ENCODE results near the gene CELF4. TPM values are rescaled to one million over a fixed set of nuclear protein-coding genes. Genes with fewer than 3 reads are reported as not detected.

Gene CELF4
- total RNA-seq, 1 experiment from 2014 or later, result 0.11 TPM

- H3K36me3 ChIP-seq (ENCODE audit: control insufficient read depth, insufficient read depth, low read length), result no peaks in the 10 kb centered on the region
- Mint-ChIP-seq H3K4me3 (ENCODE audit: unreplicated experiment) (no peak overlapping the region), H3K9me3 (ENCODE audit: unreplicated experiment) (no peaks in the 10 kb centered on the region), H3K27ac (ENCODE audit: unreplicated experiment) (no peak overlapping the region), H3K27me3 (ENCODE audit: insufficient read depth, unreplicated experiment) (no peaks in the 10 kb centered on the region), H3K36me3 (ENCODE audit: insufficient read depth, unreplicated experiment) (no peaks in the 10 kb centered on the region), H3K4me1 (ENCODE audit: low read depth, unreplicated experiment) (no peaks in the 10 kb centered on the region)
- H3K4me1 ChIP-seq, result no peaks in the 10 kb centered on the region
- DNase-seq, result no peak
- H3K27me3 ChIP-seq (replicated peaks; ENCODE audit: control insufficient read depth, insufficient read depth, low read length), result no peaks in the 10 kb centered on the region
- ChIA-PET POLR2A (no interaction called here), CTCF (no interaction called here)
- intact Hi-C loops (cut with micrococcal nuclease; ENCODE audit: unreplicated experiment), result no loop called here
- no peaks in the 10 kb centered on the region for H3K9me3 ChIP-seq
- no peak overlapping the region for H3K4me3 ChIP-seq (ENCODE audit: low read depth, low read length)
- no TSS peak for BruUV-seq (replicated peaks)
- TF ChIP-seq CTCF (IDR thresholded peaks at IDR 0.05; ENCODE audit: insufficient read depth in 1 of 2, low read depth in 1 of 2, low read length in 1 of 2, severe bottlenecking in 1 of 2, unreplicated experiment in 1 of 2), result no peak
These were observed 159.8 kb downstream of the CELF4 start for GRCh38 chr18:37405772-37406171.

GRCh38 chr18:37405229-37405628, 160.4 kb downstream of the CELF4 start:
- H3K4me1 ChIP-seq, result no peaks in the 10 kb centered on the region
- POLR2A ChIA-PET, result no interaction called here
- H3K36me3 ChIP-seq (ENCODE audit: control insufficient read depth, insufficient read depth, low read length), result no peaks in the 10 kb centered on the region
- H3K4me3 ChIP-seq (ENCODE audit: low read depth, low read length), result no peak overlapping the region
- no peak for DNase-seq
- no peak for TF ChIP-seq CTCF (IDR thresholded peaks at IDR 0.05; ENCODE audit: insufficient read depth in 1 of 2, low read depth in 1 of 2, low read length in 1 of 2, severe bottlenecking in 1 of 2, unreplicated experiment in 1 of 2)
- Mint-ChIP-seq H3K9me3 (ENCODE audit: unreplicated experiment) (no peaks in the 10 kb centered on the region), H3K4me1 (ENCODE audit: low read depth, unreplicated experiment) (no peaks in the 10 kb centered on the region), H3K4me3 (ENCODE audit: unreplicated experiment) (no peak overlapping the region), H3K27me3 (ENCODE audit: insufficient read depth, unreplicated experiment) (no peaks in the 10 kb centered on the region), H3K36me3 (ENCODE audit: insufficient read depth, unreplicated experiment) (no peaks in the 10 kb centered on the region), H3K27ac (ENCODE audit: unreplicated experiment) (no peak overlapping the region)
- intact Hi-C loops (cut with micrococcal nuclease; ENCODE audit: unreplicated experiment), result no loop called here
- no peaks in the 10 kb centered on the region for H3K9me3 ChIP-seq
- CTCF ChIA-PET, result no interaction called here
- no TSS peak for BruUV-seq (replicated peaks)
- H3K27me3 ChIP-seq (replicated peaks; ENCODE audit: control insufficient read depth, insufficient read depth, low read length), result no peaks in the 10 kb centered on the region

- Histone ChIP-seq H3K4me3 (ENCODE audit: low read depth, low read length) (no peak overlapping the region), H3K27me3 (replicated peaks; ENCODE audit: control insufficient read depth, insufficient read depth, low read length) (no peaks in the 10 kb centered on the region), H3K9me3 (no peaks in the 10 kb centered on the region), H3K36me3 (ENCODE audit: control insufficient read depth, insufficient read depth, low read length) (no peaks in the 10 kb centered on the region), H3K4me1 (no peaks in the 10 kb centered on the region)
- POLR2A ChIA-PET, result no interaction called here
- no peaks in the 10 kb centered on the region for H3K4me1 Mint-ChIP-seq (ENCODE audit: low read depth, unreplicated experiment)
- no peak overlapping the region for H3K27ac Mint-ChIP-seq (ENCODE audit: unreplicated experiment)
- no peaks in the 10 kb centered on the region for H3K36me3 Mint-ChIP-seq (ENCODE audit: insufficient read depth, unreplicated experiment)
- BruUV-seq (replicated peaks), result no TSS peak
- no peaks in the 10 kb centered on the region for H3K27me3 Mint-ChIP-seq (ENCODE audit: insufficient read depth, unreplicated experiment)
- CTCF ChIA-PET, result no interaction called here
- H3K4me3 Mint-ChIP-seq (ENCODE audit: unreplicated experiment), result no peak overlapping the region
- DNase-seq, result no peak
- no peak for TF ChIP-seq CTCF (IDR thresholded peaks at IDR 0.05; ENCODE audit: insufficient read depth in 1 of 2, low read depth in 1 of 2, low read length in 1 of 2, severe bottlenecking in 1 of 2, unreplicated experiment in 1 of 2)
- intact Hi-C loops (cut with micrococcal nuclease; ENCODE audit: unreplicated experiment), result no loop called here
- no peaks in the 10 kb centered on the region for H3K9me3 Mint-ChIP-seq (ENCODE audit: unreplicated experiment)
These were observed 161.8 kb downstream of the CELF4 start for GRCh38 chr18:37403788-37404187.
